T-helper 1 cell treated with Interleukin-12 subunit alpha and Interleukin-12 subunit beta and Interleukin-4 antibody, amounts not matched to agents 30 ng/mL and 1 ng/mL, for 36 hours (primary cell): ENCODE measurements around the gene CCDC17. TPM values are rescaled to one million over a fixed set of nuclear protein-coding genes. Genes with fewer than 3 reads are reported as not detected.
"Not testable (repeated sequence)": the region's sequence is repeated elsewhere in the genome, so short reads cannot be mapped to it uniquely, and the experiment has no call there.

Experiments used
- intact Hi-C: fragments of 100-400 bp; cut with micrococcal nuclease; formaldehyde crosslinking; loops from one replicate; pipeline ENCODE4 v1.15.1; 2024
- total RNA-seq: library from RNA; stranded (reverse); gene quantifications from 2 replicates; pipeline ENCODE4 v1.2.3, GENCODE V29; 2022

The CCDC17 gene
- total RNA-seq, 1 donor from 2014 or later, result 5.3 TPM

GRCh38 chr1:45622524-45623394, 1.1 kb downstream of the CCDC17 start:
- intact Hi-C loops, result no loop called here

- intact Hi-C loops, result no loop called here
These were observed 1.8 kb downstream of the CCDC17 start for GRCh38 chr1:45621895-45622523.

GRCh38 chr1:45621501-45621836, 2.4 kb downstream of the CCDC17 start:
- intact Hi-C loops, result no loop called here

- intact Hi-C loops, result no loop called here
These were observed 3.0 kb downstream of the CCDC17 start for GRCh38 chr1:45620588-45621500.

- intact Hi-C loops, result no loop called here
These were observed 4.5 kb downstream of the CCDC17 start for GRCh38 chr1:45619149-45619921.

GRCh38 chr1:45617618-45618017, 6.2 kb downstream of the CCDC17 start:
- intact Hi-C loops, result no loop called here

- intact Hi-C loops, result no loop called here
These were observed 8.0 kb downstream of the CCDC17 start for GRCh38 chr1:45615885-45616284.

- intact Hi-C loops, result no loop called here
These were observed 10.8 kb downstream of the CCDC17 start for GRCh38 chr1:45612941-45613579.

- intact Hi-C loops, result no loop called here
These were observed 13.1 kb downstream of the CCDC17 start for GRCh38 chr1:45610589-45611226.

- intact Hi-C loops, result no loop called here
These were observed 15.4 kb downstream of the CCDC17 start for GRCh38 chr1:45608175-45609156.

GRCh38 chr1:45607404-45608074, 16.3 kb downstream of the CCDC17 start:
- intact Hi-C loops, result no loop called here

- intact Hi-C loops, result no loop called here
These were observed 19.6 kb downstream of the CCDC17 start for GRCh38 chr1:45604239-45604638.

GRCh38 chr1:45596765-45597164, 27.1 kb downstream of the CCDC17 start:
- intact Hi-C loops, result not testable (repeated sequence)

GRCh38 chr1:45594412-45594811, 29.4 kb downstream of the CCDC17 start:
- intact Hi-C loops, result no loop called here

- intact Hi-C loops, result loop anchor here (5.0 to 10.0 kb wide), 2 partner anchors 252 to 1615 kb away; partner anchors contain the start of genes ATP6V0B, B4GALT2 and DPH2
These were observed 34.0 kb downstream of the CCDC17 start for GRCh38 chr1:45589861-45590260.

- intact Hi-C loops, result loop anchor here (1.0 to 10.0 kb wide), 3 partner anchors 164 to 1612 kb away; partner anchors contain the start of genes ATP6V0B, B4GALT2, DPH2 and IPP
These were observed 37.1 kb downstream of the CCDC17 start for GRCh38 chr1:45586769-45587168.

- intact Hi-C loops, result loop anchor here (1.0 to 10.0 kb wide), 5 partner anchors 165 to 1611 kb away; partner anchors contain the start of genes ATP6V0B, B4GALT2, DPH2 and IPP
These were observed 38.3 kb downstream of the CCDC17 start for GRCh38 chr1:45585496-45586075.

GRCh38 chr1:45585110-45585426, 38.8 kb downstream of the CCDC17 start:
- intact Hi-C loops, result loop anchor here (2.0 to 10.0 kb wide), 4 partner anchors 257 to 1610 kb away; partner anchors contain the start of genes ATP6V0B, B4GALT2, DPH2 and POMGNT1
